ENCODE measurements around the gene C6orf62.
"Not testable (repeated sequence)": the region's sequence is repeated elsewhere in the genome, so short reads cannot be mapped to it uniquely, and the experiment has no call there.

Gene C6orf62

GRCh38 chr6:24719125-24719971 lies at the start of gene C6orf62:
C6orf62 (minus strand) TSS chr6:24719154; CDS start chr6:24718668, 486 bp downstream.
- peak; percentile 55 for DNase-seq

- no peak for DNase-seq
Measured at GRCh38 chr6:24768361-24768760, 49.4 kb upstream of the C6orf62 start.

- no peak for DNase-seq
Measured at GRCh38 chr6:24766680-24767462, 47.9 kb upstream of the C6orf62 start.

- not testable (repeated sequence) for DNase-seq
Measured at GRCh38 chr6:24765968-24766367, 47.0 kb upstream of the C6orf62 start.

- not testable (repeated sequence) for DNase-seq
Measured at GRCh38 chr6:24764833-24765828, 46.2 kb upstream of the C6orf62 start.

DNA sequence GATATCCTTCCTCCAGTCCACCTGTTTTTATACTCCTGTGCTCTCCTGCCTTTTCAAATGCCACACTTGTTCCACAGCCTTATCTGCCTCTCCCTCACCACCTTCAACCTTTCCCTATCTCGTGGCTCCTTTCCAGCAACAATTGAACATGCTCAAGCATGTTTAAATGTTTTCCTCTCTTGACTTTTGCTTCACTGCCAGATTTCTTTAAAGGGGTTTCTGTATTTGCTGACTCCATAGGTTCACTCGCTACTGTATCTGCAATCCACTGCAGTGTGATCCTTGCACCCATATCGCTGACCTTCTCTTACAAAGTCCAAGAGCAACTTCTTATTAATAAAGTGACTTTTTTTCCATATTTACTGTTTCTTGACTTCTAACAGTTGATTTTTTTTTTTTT lies 44.6 kb upstream of the C6orf62 start:
- no peak for DNase-seq

DNA sequence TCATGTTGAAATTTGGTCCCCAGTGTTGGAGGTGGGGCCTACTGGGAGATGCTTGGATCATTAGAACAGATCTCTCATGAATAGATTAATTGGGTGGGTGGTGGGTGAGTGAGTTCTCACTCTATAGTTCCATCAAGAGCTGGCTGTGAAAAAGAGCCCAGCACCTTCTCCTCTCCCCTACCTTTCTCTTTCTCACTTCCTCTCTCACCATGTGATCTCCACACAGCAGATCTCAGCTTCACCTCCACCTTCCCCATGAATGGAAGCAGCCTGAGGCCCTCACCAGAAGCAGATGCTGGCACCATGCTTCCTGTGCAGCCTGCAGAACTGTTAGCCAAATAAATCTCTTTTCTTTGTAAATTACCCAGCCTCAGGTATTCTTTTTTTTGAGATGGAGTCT lies 42.9 kb upstream of the C6orf62 start:
- DNase-seq = no peak

GRCh38 chr6:24761193-24761835 lies 42.4 kb upstream of the C6orf62 start:
- DNase-seq = no peak

DNA sequence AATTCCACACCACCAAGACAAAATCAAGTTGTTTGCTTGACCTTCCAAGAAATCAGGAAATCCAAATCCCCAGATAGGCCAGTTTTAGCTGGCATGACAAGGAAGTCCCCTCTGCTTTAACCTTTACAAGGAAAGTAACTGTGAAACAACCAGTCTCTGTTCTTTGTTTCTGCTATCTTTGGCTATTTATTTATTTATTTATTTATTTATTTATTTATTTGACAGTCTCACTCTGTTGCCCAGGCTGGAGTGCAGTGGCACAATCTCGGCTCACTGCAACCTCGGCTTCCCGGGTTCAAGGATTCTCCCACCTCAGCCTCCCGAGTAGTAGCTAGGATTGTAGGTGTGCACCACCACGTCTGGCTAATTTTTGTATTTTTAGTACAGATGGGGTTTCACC lies 41.3 kb upstream of the C6orf62 start:
- DNase-seq = no peak

GRCh38 chr6:24759718-24760117 lies 40.8 kb upstream of the C6orf62 start:
- DNase-seq = no peak

DNA sequence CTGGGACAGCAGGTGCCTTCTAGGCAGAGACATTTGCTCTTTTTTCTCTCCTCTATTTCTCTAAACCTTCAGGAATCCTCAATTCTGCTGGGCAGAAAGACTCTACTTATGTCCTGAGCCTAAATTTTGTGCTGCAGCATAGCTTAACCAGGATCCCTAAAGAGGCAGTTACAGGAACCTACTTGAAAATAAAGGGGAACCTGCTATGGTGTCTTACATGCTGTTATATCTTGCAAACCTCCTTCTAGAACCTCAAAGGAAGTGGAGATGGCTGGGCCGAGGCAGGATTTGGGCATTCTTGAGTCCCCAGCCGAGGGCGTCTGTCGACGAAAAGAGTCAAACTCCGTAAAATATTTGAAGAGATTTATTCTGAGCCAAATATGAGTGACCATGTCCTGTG lies 38.7 kb upstream of the C6orf62 start:
- DNase-seq = no peak

GRCh38 chr6:24755279-24755678 lies 36.3 kb upstream of the C6orf62 start:
- no peak for DNase-seq

- not testable (repeated sequence) for DNase-seq
Measured at GRCh38 chr6:24754378-24754777, 35.4 kb upstream of the C6orf62 start.

- DNase-seq = no peak
Measured at GRCh38 chr6:24753545-24753944, 34.6 kb upstream of the C6orf62 start.

GRCh38 chr6:24752917-24753492 lies 34.1 kb upstream of the C6orf62 start:
- DNase-seq = no peak

DNA sequence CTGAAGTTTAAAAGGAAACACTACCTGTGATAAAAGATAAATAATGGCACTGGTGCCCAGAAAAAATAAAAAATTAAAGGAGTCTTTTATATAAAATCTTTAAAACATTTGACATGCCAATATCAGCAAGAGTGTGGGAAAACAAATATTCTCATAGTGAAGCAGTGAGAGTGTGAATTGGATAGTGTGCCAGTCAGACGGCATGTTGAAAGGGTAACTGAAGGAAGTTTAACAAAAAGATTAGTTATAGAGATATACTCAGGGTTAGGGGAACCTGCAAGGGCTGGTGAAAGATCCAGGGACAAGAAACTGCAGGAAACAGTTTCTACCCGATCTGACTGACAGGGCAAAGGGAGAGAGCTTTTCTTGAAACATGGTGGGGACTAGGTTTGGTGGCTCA lies 33.5 kb upstream of the C6orf62 start:
- no peak for DNase-seq

DNA sequence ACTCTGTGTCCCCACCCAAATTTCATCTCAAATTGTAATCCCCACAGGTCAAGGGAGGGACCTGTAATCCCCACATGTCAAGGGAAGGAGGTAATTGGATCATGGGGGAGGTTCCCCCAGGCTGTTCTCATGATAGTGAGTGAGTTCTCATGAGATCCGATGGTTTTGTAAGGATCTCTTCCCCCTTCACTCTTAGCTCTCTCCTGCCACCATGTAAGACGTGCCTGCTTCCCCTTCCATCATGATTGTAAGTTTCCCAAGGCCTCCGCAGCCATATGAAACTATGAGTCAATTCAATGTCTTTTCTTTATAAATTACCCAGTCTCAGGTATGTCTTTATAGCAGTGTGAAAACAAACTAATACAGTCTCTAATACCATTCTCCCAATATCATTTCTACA lies 31.9 kb upstream of the C6orf62 start:
- DNase-seq = not testable (repeated sequence)

DNA sequence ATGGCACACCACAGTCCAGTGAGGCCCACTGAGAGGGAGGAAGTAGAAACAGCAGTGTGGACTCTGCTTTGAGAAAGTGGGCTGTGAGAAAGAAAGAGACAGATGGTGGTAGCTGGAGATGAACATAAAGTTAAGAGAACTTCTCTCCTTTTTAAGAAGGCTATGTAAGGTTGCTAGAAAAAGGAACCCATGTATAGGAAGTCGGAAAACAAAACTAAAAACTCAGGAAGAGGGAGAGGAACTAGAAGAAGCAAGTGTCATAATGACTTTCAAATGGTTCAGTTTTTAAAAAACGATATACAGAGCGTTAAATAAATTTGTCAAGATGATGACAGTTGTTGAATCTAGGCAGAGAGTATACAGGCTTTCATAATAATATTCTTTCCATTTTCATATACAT lies 30.3 kb upstream of the C6orf62 start:
- no peak for DNase-seq

DNA sequence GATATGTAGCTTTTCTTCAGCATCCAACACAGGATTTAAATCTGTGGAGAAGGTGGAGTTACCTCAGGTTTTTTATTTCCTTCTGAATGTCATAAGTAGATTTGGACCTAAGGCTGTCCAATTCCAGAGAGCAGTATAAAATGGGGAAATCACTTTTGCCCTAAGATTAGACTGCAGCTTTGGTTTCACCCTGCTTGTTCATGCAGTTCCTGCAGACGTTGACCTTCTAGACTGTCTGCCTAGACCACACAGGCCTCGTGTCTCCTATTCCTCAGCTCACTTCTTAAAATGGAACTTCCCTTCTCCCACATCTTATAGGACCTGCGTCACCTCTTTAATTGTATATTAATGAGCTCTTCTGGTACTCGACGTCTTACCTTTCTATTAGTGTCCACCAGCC lies 26.0 kb upstream of the C6orf62 start:
- no peak for DNase-seq

GRCh38 chr6:24743944-24744335 lies 25.0 kb upstream of the C6orf62 start:
- DNase-seq = no peak

- peak; percentile 78 for DNase-seq
Measured at GRCh38 chr6:24743265-24743943, 24.4 kb upstream of the C6orf62 start.

All from islet precursor cell (in vitro differentiated cells).